ENCODE results near the gene TNP2.

Gene TNP2

GRCh38 chr16:11273721-11274324 is 4.7 kb upstream of the TNP2 start:
- H3K27ac ChIP-seq (ENCODE audit: low read depth, low read length): no peak overlapping the region

GRCh38 chr16:11272921-11273720 is 4.0 kb upstream of the TNP2 start, which contains the start of gene PRM3:
TSS of gene PRM3 (minus strand) at chr16:11273629. CDS start at chr16:11273595, 34 bp downstream.
- Histone ChIP-seq H3K27me3 (ENCODE audit: control insufficient read depth, insufficient read depth, low read length) (no peaks in the 10 kb centered on the region), H3K27ac (ENCODE audit: low read depth, low read length) (no peak within 1 kb of the TSS), H3K36me3 (ENCODE audit: control insufficient read depth, insufficient read depth, low read length) (no peaks in the 10 kb centered on the region), H3K9me3 (ENCODE audit: control insufficient read depth, insufficient read depth, low read depth, low read length) (no peaks in the 10 kb centered on the region), H3K9ac (ENCODE audit: low read length) (no peak within 1 kb of the TSS), H3K4me1 (ENCODE audit: control insufficient read depth, insufficient read depth, low read length) (peaks cover 11% of the 10 kb centered on the region; the same call in 1 of the 2 replicates), H3K4me3 (ENCODE audit: low read depth, low read length) (no peak within 1 kb of the TSS)

More at GRCh38 chr16:11273721-11274324, 4.7 kb upstream of the TNP2 start:
- Histone ChIP-seq H3K4me1 (ENCODE audit: control insufficient read depth, insufficient read depth, low read length) (peaks cover 11% of the 10 kb centered on the region; the same call in 1 of the 2 replicates), H3K9ac (ENCODE audit: low read length) (no peak overlapping the region), H3K27me3 (ENCODE audit: control insufficient read depth, insufficient read depth, low read length) (no peaks in the 10 kb centered on the region), H3K36me3 (ENCODE audit: control insufficient read depth, insufficient read depth, low read length) (no peaks in the 10 kb centered on the region), H3K9me3 (ENCODE audit: control insufficient read depth, insufficient read depth, low read depth, low read length) (no peaks in the 10 kb centered on the region), H3K4me3 (ENCODE audit: low read depth, low read length) (no peak overlapping the region)

GRCh38 chr16:11272484-11272883 is 3.4 kb upstream of the TNP2 start:
- H3K4me1 ChIP-seq (ENCODE audit: control insufficient read depth, insufficient read depth, low read length): peaks cover 11% of the 10 kb centered on the region; the same call in 1 of the 2 replicates
- H3K9ac ChIP-seq (ENCODE audit: low read length): no peak overlapping the region
- H3K27me3 ChIP-seq (ENCODE audit: control insufficient read depth, insufficient read depth, low read length): no peaks in the 10 kb centered on the region
- H3K36me3 ChIP-seq (ENCODE audit: control insufficient read depth, insufficient read depth, low read length): no peaks in the 10 kb centered on the region
- no peak overlapping the region for H3K27ac ChIP-seq (ENCODE audit: low read depth, low read length)
- H3K9me3 ChIP-seq (ENCODE audit: control insufficient read depth, insufficient read depth, low read depth, low read length): no peaks in the 10 kb centered on the region
- no peak overlapping the region for H3K4me3 ChIP-seq (ENCODE audit: low read depth, low read length)

GRCh38 chr16:11271610-11272009 is 2.5 kb upstream of the TNP2 start:
- no peak overlapping the region for H3K4me3 ChIP-seq (ENCODE audit: low read depth, low read length)
- H3K36me3 ChIP-seq (ENCODE audit: control insufficient read depth, insufficient read depth, low read length): no peaks in the 10 kb centered on the region
- peaks cover 11% of the 10 kb centered on the region; the same call in 1 of the 2 replicates for H3K4me1 ChIP-seq (ENCODE audit: control insufficient read depth, insufficient read depth, low read length)
- H3K9ac ChIP-seq (ENCODE audit: low read length): no peak overlapping the region
- H3K9me3 ChIP-seq (ENCODE audit: control insufficient read depth, insufficient read depth, low read depth, low read length): no peaks in the 10 kb centered on the region
- no peak overlapping the region for H3K27ac ChIP-seq (ENCODE audit: low read depth, low read length)
- no peaks in the 10 kb centered on the region for H3K27me3 ChIP-seq (ENCODE audit: control insufficient read depth, insufficient read depth, low read length)

- H3K9ac ChIP-seq (ENCODE audit: low read length): no peak overlapping the region
- peaks cover 11% of the 10 kb centered on the region; the same call in 1 of the 2 replicates for H3K4me1 ChIP-seq (ENCODE audit: control insufficient read depth, insufficient read depth, low read length)
- no peaks in the 10 kb centered on the region for H3K27me3 ChIP-seq (ENCODE audit: control insufficient read depth, insufficient read depth, low read length)
- no peaks in the 10 kb centered on the region for H3K36me3 ChIP-seq (ENCODE audit: control insufficient read depth, insufficient read depth, low read length)
- H3K9me3 ChIP-seq (ENCODE audit: control insufficient read depth, insufficient read depth, low read depth, low read length): no peaks in the 10 kb centered on the region
- H3K27ac ChIP-seq (ENCODE audit: low read depth, low read length): no peak overlapping the region
- no peak overlapping the region for H3K4me3 ChIP-seq (ENCODE audit: low read depth, low read length)
Observed at GRCh38 chr16:11270602-11271162, 1.6 kb upstream of the TNP2 start.

- Histone ChIP-seq H3K27me3 (ENCODE audit: control insufficient read depth, insufficient read depth, low read length) (no peaks in the 10 kb centered on the region), H3K9ac (ENCODE audit: low read length) (no peak overlapping the region), H3K27ac (ENCODE audit: low read depth, low read length) (no peak overlapping the region), H3K4me3 (ENCODE audit: low read depth, low read length) (no peak overlapping the region), H3K4me1 (ENCODE audit: control insufficient read depth, insufficient read depth, low read length) (0 out of 2 replicates have a peak, but pooled peaks cover 8% of the 10 kb centered on the region), H3K36me3 (ENCODE audit: control insufficient read depth, insufficient read depth, low read length) (no peaks in the 10 kb centered on the region), H3K9me3 (ENCODE audit: control insufficient read depth, insufficient read depth, low read depth, low read length) (no peaks in the 10 kb centered on the region)
Observed at GRCh38 chr16:11265124-11265523, 4.0 kb downstream of the TNP2 start.

GRCh38 chr16:11264155-11264832 is 4.8 kb downstream of the TNP2 start:
- H3K27me3 ChIP-seq (ENCODE audit: control insufficient read depth, insufficient read depth, low read length): no peaks in the 10 kb centered on the region
- 0 out of 2 replicates have a peak, but pooled peaks cover 8% of the 10 kb centered on the region for H3K4me1 ChIP-seq (ENCODE audit: control insufficient read depth, insufficient read depth, low read length)
- H3K9ac ChIP-seq (ENCODE audit: low read length): no peak overlapping the region
- no peak overlapping the region for H3K4me3 ChIP-seq (ENCODE audit: low read depth, low read length)
- no peaks in the 10 kb centered on the region for H3K36me3 ChIP-seq (ENCODE audit: control insufficient read depth, insufficient read depth, low read length)
- H3K9me3 ChIP-seq (ENCODE audit: control insufficient read depth, insufficient read depth, low read depth, low read length): no peaks in the 10 kb centered on the region
- H3K27ac ChIP-seq (ENCODE audit: low read depth, low read length): no peak overlapping the region

- H3K4me1 ChIP-seq (ENCODE audit: control insufficient read depth, insufficient read depth, low read length): 0 out of 2 replicates have a peak, but pooled peaks cover 8% of the 10 kb centered on the region
- H3K9me3 ChIP-seq (ENCODE audit: control insufficient read depth, insufficient read depth, low read depth, low read length): no peaks in the 10 kb centered on the region
- no peak overlapping the region for H3K4me3 ChIP-seq (ENCODE audit: low read depth, low read length)
- no peak overlapping the region for H3K27ac ChIP-seq (ENCODE audit: low read depth, low read length)
- no peaks in the 10 kb centered on the region for H3K27me3 ChIP-seq (ENCODE audit: control insufficient read depth, insufficient read depth, low read length)
- no peak overlapping the region for H3K9ac ChIP-seq (ENCODE audit: low read length)
- H3K36me3 ChIP-seq (ENCODE audit: control insufficient read depth, insufficient read depth, low read length): no peaks in the 10 kb centered on the region
Observed at GRCh38 chr16:11263737-11264136, 5.4 kb downstream of the TNP2 start.

GRCh38 chr16:11262915-11263314 is 6.2 kb downstream of the TNP2 start:
- Histone ChIP-seq H3K4me1 (ENCODE audit: control insufficient read depth, insufficient read depth, low read length) (0 out of 2 replicates have a peak, but pooled peaks cover 8% of the 10 kb centered on the region), H3K27me3 (ENCODE audit: control insufficient read depth, insufficient read depth, low read length) (no peaks in the 10 kb centered on the region), H3K36me3 (ENCODE audit: control insufficient read depth, insufficient read depth, low read length) (no peaks in the 10 kb centered on the region), H3K9me3 (ENCODE audit: control insufficient read depth, insufficient read depth, low read depth, low read length) (no peaks in the 10 kb centered on the region), H3K4me3 (ENCODE audit: low read depth, low read length) (no peak overlapping the region), H3K9ac (ENCODE audit: low read length) (no peak overlapping the region), H3K27ac (ENCODE audit: low read depth, low read length) (no peak overlapping the region)

- H3K4me3 ChIP-seq (ENCODE audit: low read depth, low read length): no peak overlapping the region
- peaks cover 15% of the 10 kb centered on the region; the same call in 1 of the 2 replicates for H3K4me1 ChIP-seq (ENCODE audit: control insufficient read depth, insufficient read depth, low read length)
- no peaks in the 10 kb centered on the region for H3K27me3 ChIP-seq (ENCODE audit: control insufficient read depth, insufficient read depth, low read length)
- no peaks in the 10 kb centered on the region for H3K36me3 ChIP-seq (ENCODE audit: control insufficient read depth, insufficient read depth, low read length)
- no peak overlapping the region for H3K27ac ChIP-seq (ENCODE audit: low read depth, low read length)
- H3K9me3 ChIP-seq (ENCODE audit: control insufficient read depth, insufficient read depth, low read depth, low read length): no peaks in the 10 kb centered on the region
- H3K9ac ChIP-seq (ENCODE audit: low read length): no peak overlapping the region
Observed at GRCh38 chr16:11260596-11260966, 8.5 kb downstream of the TNP2 start.
